Hematopoietic multipotent progenitor cell treated with erythropoietin and hydrocortisone succinate and interleukin-3 and kit ligand, for 4 days (in vitro differentiated cells): ENCODE results near the gene DRC3.
"Not testable (repeated sequence)": the region's sequence is repeated elsewhere in the genome, so short reads cannot be mapped to it uniquely, and the experiment has no call there.

ENCODE experiments used
- DNase-seq: peaks from one replicate; pipeline ENCODE4 v3.0.0-alpha.2; 2015

DRC3 gene

DNA sequence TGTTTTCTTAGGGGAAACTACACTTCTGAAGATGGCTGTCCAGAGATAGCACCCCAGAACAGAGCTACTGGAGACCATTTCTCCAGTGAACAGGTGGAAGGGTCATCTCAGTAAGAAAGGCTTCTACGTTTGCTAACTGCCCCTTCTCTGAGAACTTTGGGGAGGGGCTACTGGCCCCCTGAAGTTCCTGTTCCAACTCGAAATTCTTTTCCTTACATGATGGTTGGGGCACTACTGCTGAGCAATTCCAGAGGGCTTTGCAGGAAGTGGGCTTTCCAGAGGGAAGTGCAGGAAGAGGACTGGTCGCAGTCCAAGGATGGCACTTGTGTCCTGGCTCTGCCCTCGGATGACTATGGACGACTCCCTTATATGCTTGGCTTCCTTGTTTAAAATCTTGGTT lies 31.6 kb upstream of the DRC3 start:
- no peak for DNase-seq

DNA sequence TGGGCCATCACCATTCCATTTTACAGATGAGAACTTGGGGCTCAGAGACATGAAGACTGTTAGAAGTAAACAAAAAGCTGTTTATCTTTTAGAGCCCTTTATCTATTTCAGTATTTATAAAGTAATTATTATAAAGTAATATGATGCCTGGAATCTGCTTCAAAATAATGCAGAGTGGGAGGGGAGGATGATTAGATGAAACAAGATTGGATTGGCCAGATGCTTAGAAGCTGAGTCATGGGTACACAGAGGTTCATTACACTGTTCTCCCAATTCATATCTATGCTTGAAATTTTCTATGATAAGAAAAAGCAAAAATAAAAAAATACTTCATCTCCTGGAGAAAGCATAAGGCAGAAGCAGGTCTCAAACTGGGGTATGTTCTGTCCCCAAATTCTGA lies 29.8 kb upstream of the DRC3 start:
- DNase-seq, result no peak

- DNase-seq, result peak; percentile 29
These were observed 29.2 kb upstream of the DRC3 start for GRCh38 chr17:17943281-17943984.

- no peak for DNase-seq
These were observed 28.4 kb upstream of the DRC3 start for GRCh38 chr17:17944242-17944641.

DNA sequence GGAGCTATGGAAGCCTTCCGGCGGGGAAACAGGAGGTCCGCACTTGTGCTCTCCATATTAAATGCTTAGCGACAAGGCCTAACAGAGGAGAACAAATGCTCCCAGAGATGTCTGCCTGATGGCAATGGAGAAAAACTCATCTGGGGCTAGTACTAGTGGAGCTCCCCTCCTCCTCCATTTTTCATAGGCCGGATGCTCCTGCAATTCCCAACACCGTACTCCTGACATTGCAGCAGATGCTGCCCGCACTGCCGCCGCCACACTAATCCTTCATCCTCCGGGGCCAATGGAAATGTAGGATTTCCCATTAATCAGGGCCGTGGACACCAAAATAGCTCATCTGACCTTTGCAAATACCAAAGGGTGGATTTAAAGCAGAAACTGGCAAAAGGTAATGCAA lies 27.9 kb upstream of the DRC3 start:
- DNase-seq, result no peak

GRCh38 chr17:17946093-17946492 lies 26.6 kb upstream of the DRC3 start:
- no peak for DNase-seq

- DNase-seq, result no peak
These were observed 25.4 kb upstream of the DRC3 start for GRCh38 chr17:17947309-17947708.

DNA sequence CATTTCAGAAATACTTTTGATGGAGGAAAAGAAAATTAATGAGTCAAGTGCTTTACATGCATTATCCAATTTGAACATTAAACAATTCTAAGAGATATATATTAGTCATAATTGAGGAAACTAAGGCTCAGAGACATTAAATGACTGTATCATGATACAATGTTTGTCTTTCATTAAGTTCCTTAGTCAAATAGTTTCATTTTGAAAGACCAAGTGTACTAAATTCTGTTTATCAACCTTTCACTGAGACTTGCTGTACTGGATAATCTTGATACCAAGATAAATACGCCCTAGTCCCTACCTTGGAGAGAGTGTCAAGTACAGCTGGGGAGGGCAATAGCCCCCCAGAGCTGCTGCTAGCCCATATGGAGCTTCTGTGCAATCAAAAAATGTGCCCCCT lies 24.7 kb upstream of the DRC3 start:
- DNase-seq, result no peak

GRCh38 chr17:17950347-17950746 lies 22.3 kb upstream of the DRC3 start:
- no peak for DNase-seq

- DNase-seq, result no peak
These were observed 21.9 kb upstream of the DRC3 start for GRCh38 chr17:17950806-17951205.

- DNase-seq, result no peak
These were observed 21.1 kb upstream of the DRC3 start for GRCh38 chr17:17951524-17951923.

GRCh38 chr17:17952691-17953090 lies 20.0 kb upstream of the DRC3 start:
- DNase-seq, result no peak

DNA sequence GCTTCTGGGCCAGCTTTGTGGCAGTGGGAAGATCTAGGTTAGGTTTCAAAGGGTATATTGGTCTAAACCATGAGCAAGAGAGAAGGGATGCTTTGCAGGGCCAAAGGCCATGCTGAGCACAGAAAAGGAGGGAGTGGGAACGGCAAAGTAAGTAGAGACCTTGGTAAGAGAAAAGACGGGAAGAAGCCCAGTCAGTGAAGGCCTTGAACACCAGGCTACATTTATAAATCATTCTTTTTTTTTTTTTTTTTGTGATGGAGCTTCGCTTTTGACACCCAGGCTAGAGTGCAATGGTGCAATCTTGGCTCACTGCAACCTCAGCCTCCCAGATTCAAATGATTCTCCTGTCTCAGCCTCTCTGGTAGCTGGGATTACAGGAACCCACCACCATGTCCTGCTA lies 18.6 kb upstream of the DRC3 start:
- DNase-seq, result no peak

DNA sequence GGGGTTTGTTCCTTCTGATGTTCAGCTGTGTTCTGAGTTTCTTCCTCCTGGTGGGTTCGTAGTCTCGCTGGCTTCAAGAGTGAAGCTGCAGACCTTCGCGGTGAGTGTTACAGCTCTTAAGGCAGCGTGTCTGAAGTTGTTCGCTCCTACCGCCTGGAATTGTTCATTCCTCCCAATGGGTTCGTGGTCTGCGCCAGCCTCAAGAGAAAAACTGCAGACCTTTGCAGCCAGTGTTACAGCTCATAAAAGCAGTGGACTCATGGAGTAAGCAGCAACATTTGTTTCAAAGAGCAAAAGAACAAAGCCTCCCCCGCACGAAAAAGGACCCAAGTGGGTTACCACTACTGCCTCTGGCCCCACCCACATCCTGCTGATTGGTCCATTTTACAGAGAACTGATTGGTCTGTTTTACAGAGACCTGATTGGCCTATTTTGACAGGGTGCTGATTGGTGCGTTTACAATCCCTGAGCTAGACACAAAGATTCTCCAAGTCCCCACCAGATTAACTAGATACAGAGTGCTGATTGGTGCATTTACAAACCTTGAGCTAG lies 16.8 kb upstream of the DRC3 start:
- DNase-seq, result not testable (repeated sequence)

DNA sequence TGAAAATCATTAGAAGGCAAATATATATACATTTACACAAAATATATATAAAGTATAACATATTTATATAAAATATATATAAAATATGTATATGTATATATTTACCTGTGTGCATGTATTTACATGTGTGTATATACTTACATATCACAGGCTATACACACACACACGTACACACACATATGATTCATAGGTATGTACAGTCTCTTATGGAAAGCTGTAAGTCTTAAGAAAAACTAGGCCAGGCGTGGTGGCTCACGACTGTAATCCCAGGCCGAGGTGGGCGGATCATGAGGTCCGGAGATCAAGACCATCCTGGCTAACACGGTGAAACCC lies 15.1 kb upstream of the DRC3 start:
- DNase-seq, result no peak

- DNase-seq, result no peak
These were observed 13.7 kb upstream of the DRC3 start for GRCh38 chr17:17958982-17959381.

DNA sequence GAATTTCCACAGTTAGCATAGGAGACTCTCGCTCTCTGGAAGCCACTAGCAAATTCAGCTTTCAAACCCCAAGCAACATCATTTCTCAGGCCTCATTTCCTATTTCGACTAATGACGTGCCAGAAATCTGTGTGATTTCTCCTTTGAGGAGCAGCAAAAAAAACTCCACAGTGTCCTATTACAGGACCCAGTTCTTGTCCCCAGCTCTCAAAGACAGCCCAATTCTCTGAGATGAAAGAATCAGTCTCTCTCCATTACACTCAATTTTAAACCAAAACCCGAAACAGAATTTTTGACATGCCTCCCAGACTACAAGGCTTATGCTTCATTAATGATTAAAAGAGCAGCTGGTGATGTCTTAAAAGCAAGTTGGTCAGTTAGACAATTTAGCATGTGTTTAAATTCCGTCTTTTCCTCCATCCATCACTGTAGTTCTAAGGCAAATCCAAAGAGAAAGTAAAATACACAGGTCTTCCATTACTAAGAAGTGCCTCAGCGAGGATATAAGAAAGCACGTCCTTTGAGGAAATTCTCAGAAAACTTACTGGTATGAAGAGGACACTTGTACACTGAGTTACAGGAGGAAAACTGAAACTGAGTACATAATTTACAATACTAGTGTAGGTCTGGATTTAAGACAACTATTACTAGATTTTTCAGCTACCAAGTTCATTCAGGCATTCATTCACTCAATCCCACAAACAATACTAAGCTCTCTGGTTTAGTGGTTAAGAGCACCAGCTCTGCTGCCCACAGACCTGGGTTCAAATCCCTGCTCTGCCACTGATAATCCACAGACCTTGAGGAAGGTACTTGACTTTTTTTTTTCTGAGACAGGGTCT lies 12.9 kb upstream of the DRC3 start:
- DNase-seq, result no peak

DNA sequence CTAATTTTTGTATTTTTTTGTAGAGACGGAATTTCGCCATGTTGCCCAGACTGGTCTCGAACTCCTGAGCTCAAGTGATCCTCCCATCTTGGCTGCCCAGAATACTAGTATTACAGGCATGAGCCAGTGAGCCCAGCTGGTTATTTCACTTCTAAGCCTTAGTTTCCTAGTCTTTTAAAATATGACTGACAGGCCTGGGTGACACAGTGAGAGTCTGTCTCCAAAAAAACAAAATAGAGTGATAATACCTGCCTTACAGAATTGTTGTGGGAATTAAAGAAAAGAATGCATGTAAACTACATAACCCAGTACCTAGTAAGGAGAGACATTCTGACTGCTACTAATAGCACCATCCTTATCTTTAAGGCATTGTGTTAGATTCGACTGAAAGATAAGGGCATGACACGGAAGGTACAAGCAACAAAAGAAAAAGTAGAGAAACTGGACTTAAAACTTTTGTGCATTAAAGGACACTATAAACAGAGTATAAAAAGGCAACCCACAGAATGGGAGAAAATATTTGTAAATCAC lies 12.1 kb upstream of the DRC3 start:
- no peak for DNase-seq

DNA sequence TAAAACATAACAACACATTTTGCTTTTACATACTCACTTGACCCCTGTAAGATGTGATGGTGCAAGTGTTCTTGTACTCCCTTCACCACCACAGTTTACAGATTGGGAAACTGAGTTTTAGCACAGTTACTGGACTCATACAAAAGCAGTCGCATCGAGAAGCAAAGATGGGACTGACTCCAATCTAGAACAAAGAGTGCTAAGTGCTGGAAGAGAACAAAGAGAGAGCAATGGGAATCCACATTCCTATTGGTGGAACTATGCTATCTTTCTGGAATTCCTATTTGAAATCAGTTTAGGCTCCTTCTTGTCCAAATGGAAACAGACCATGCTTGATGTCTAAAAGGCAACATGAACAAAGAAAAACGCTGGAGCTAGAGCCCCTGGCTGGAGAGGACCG lies 9.6 kb upstream of the DRC3 start:
- DNase-seq, result no peak

DNA sequence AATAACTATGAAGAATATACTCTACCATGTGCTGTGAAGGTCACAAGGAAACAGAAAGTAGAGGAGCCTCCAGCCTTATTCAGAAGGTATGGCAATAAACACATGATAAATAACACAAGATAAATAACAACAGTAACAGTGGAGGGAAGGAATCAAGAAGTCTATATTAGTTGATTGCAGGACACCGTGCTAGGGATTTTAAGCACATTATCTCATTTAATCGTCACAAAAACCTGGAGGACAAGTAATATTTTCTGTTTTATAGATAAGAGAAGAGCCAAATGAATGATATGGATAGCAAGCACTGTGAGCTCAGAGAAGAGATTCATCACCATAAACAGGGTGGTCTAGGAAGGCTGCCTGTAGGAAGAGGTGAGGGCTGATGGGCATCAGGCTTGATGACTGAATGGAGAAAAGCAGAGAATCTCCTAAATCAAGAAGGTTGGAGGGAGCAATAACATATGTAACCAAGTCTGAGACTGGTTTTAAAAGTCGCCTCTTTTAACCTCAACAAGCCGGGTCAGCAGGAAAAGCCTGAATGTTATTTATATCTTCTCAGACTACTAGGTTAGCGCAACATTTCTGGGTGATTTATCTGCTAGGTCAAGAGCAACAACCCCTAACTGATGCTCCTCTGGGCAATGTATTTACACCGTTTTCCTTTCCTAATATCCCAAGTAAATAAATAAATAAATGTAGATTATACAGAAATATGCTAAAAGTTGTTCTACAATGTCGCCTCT lies 8.8 kb upstream of the DRC3 start:
- DNase-seq, result no peak

- DNase-seq, result no peak
These were observed 8.0 kb upstream of the DRC3 start for GRCh38 chr17:17964710-17965109.

DNA sequence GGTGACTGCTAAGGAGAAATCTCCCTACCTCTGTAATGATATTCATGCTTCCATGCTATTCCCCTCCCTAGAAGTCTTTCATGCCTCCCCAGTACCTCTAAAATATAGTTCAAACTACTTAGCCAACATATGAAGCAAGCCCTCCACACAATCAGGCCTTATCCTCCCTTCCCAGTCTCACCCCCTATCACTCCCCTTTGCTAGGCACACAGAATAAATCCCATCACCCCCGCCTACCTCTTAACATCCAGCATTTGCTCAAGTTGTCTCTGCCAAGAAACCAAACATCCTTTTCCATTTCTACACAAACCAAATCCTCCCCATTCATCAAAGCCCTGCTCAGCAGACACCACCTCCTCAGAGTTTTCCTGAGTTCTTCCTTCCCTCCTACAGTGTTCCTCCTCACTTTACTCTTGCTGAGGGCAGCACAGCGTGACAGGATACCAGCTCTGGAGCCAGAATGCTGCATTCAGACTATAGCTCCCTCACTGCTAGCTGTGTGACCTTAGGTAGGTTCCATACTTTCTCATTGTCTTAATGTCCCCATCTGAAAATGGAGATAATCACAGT lies 7.4 kb upstream of the DRC3 start:
- no peak for DNase-seq

GRCh38 chr17:17966399-17966798 lies 6.3 kb upstream of the DRC3 start:
- no peak for DNase-seq
